ENCODE data around the gene REXO4. TPM values are rescaled to one million over a fixed set of nuclear protein-coding genes. Genes with fewer than 3 reads are reported as not detected.
A peak's percentile ranks its signal among the peaks of the same experiment; 100 is the strongest.

The REXO4 gene
- polyA plus RNA-seq, 1 donor from 2014 or later, result 16.1 TPM

- Histone ChIP-seq H3K27ac (ENCODE audit: low read length) (peak overlapping the region; percentile 96), H3F3A (ENCODE audit: insufficient read depth, low read length, poor library complexity, severe bottlenecking) (no peaks in the 10 kb centered on the region), H3K79me2 (replicated peaks; ENCODE audit: insufficient read depth, low read length) (peaks cover 29% of the 10 kb centered on the region), H3K4me3 (ENCODE audit: low read length) (peak overlapping the region; percentile 85), H3K9ac (ENCODE audit: low read length) (peak overlapping the region; percentile 97), H3K4me2 (ENCODE audit: low read length) (peak overlapping the region; percentile 66), H4K20me1 (ENCODE audit: insufficient read depth) (no peaks in the 10 kb centered on the region), H3K36me3 (ENCODE audit: insufficient read depth, low read length) (peaks cover 5% of the 10 kb centered on the region), H3K27me3 (ENCODE audit: insufficient read depth, low read depth, low read length) (no peaks in the 10 kb centered on the region), H2AFZ (ENCODE audit: low read depth, low read length) (no peak overlapping the region), H3K9me3 (ENCODE audit: low read length) (no peaks in the 10 kb centered on the region), H3K9me2 (ENCODE audit: insufficient read depth, low read length) (no peaks in the 10 kb centered on the region)
- TF ChIP-seq, protein P1, sequence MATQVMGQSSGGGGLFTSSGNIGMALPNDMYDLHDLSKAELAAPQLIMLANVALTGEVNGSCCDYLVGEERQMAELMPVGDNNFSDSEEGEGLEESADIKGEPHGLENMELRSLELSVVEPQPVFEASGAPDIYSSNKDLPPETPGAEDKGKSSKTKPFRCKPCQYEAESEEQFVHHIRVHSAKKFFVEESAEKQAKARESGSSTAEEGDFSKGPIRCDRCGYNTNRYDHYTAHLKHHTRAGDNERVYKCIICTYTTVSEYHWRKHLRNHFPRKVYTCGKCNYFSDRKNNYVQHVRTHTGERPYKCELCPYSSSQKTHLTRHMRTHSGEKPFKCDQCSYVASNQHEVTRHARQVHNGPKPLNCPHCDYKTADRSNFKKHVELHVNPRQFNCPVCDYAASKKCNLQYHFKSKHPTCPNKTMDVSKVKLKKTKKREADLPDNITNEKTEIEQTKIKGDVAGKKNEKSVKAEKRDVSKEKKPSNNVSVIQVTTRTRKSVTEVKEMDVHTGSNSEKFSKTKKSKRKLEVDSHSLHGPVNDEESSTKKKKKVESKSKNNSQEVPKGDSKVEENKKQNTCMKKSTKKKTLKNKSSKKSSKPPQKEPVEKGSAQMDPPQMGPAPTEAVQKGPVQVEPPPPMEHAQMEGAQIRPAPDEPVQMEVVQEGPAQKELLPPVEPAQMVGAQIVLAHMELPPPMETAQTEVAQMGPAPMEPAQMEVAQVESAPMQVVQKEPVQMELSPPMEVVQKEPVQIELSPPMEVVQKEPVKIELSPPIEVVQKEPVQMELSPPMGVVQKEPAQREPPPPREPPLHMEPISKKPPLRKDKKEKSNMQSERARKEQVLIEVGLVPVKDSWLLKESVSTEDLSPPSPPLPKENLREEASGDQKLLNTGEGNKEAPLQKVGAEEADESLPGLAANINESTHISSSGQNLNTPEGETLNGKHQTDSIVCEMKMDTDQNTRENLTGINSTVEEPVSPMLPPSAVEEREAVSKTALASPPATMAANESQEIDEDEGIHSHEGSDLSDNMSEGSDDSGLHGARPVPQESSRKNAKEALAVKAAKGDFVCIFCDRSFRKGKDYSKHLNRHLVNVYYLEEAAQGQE (IDR thresholded peaks at IDR 0.05; ENCODE audit: borderline replicate concordance), result no peak
- TF ChIP-seq EP300 (conservative IDR thresholded peaks at IDR 0.05; ENCODE audit: poor library complexity, severe bottlenecking) (no peak), MXI1 (conservative IDR thresholded peaks at IDR 0.05; ENCODE audit: poor library complexity, severe bottlenecking) (no peak), TAF1 (IDR thresholded peaks at IDR 0.05; ENCODE audit: low read depth) (no peak), CTCF (IDR thresholded peaks at IDR 0.05; ENCODE audit: poor library complexity, severe bottlenecking) (no peak), EZH2 (IDR thresholded peaks at IDR 0.05; ENCODE audit: borderline replicate concordance, insufficient read depth, low read length, poor library complexity, severe bottlenecking) (no peak), POLR2AphosphoS5 (IDR thresholded peaks at IDR 0.05) (no peak), RAD21 (conservative IDR thresholded peaks at IDR 0.05) (no peak), SMC3 (conservative IDR thresholded peaks at IDR 0.05; ENCODE audit: poor library complexity) (no peak)
Observed at GRCh38 chr9:133460405-133461175, 42.8 kb upstream of the REXO4 start.

- TF ChIP-seq EP300 (conservative IDR thresholded peaks at IDR 0.05; ENCODE audit: poor library complexity, severe bottlenecking), result peak; percentile 68
- peak; percentile 32 for TF ChIP-seq TAF1 (IDR thresholded peaks at IDR 0.05; ENCODE audit: low read depth)
- no peak for TF ChIP-seq EZH2 (IDR thresholded peaks at IDR 0.05; ENCODE audit: borderline replicate concordance, insufficient read depth, low read length, poor library complexity, severe bottlenecking)
- TF ChIP-seq SMC3 (conservative IDR thresholded peaks at IDR 0.05; ENCODE audit: poor library complexity), result no peak
- TF ChIP-seq, protein P1 (IDR thresholded peaks at IDR 0.05; ENCODE audit: borderline replicate concordance), result peak; percentile 62
- peak; percentile 96 for TF ChIP-seq POLR2AphosphoS5 (IDR thresholded peaks at IDR 0.05)
- peak; percentile 79 for TF ChIP-seq MXI1 (conservative IDR thresholded peaks at IDR 0.05; ENCODE audit: poor library complexity, severe bottlenecking)
- TF ChIP-seq RAD21 (conservative IDR thresholded peaks at IDR 0.05), result peak; percentile 28
- peak; percentile 21 for TF ChIP-seq CTCF (IDR thresholded peaks at IDR 0.05; ENCODE audit: poor library complexity, severe bottlenecking)
- H3K27ac ChIP-seq (ENCODE audit: low read length), result peak within 1 kb of the TSS; percentile 96
- H3K4me3 ChIP-seq (ENCODE audit: low read length), result peak within 1 kb of the TSS; percentile 85
- no peaks in the 10 kb centered on the region for H3F3A ChIP-seq (ENCODE audit: insufficient read depth, low read length, poor library complexity, severe bottlenecking)
- peak within 1 kb of the TSS; percentile 97 for H3K9ac ChIP-seq (ENCODE audit: low read length)
- H3K9me2 ChIP-seq (ENCODE audit: insufficient read depth, low read length), result no peaks in the 10 kb centered on the region
- peak within 1 kb of the TSS; percentile 66 for H3K4me2 ChIP-seq (ENCODE audit: low read length)
- no peaks in the 10 kb centered on the region for H4K20me1 ChIP-seq (ENCODE audit: insufficient read depth)
- peaks cover 29% of the 10 kb centered on the region for H3K79me2 ChIP-seq (replicated peaks; ENCODE audit: insufficient read depth, low read length)
- no peaks in the 10 kb centered on the region for H3K36me3 ChIP-seq (ENCODE audit: insufficient read depth, low read length)
- H3K9me3 ChIP-seq (ENCODE audit: low read length), result no peaks in the 10 kb centered on the region
- H3K27me3 ChIP-seq (ENCODE audit: insufficient read depth, low read depth, low read length), result no peaks in the 10 kb centered on the region
- peak within 1 kb of the TSS; percentile 72 for H2AFZ ChIP-seq (ENCODE audit: low read depth, low read length)
Observed at GRCh38 chr9:133459476-133460404, 41.9 kb upstream of the REXO4 start, which contains the start of gene CACFD1. CACFD1 (plus strand) TSS chr9:133459978; CDS start chr9:133460067, 89 bp downstream.

All from neural cell (in vitro differentiated cells).